ENCODE results near the gene AP2M1.
A peak's percentile ranks its signal among the peaks of the same experiment; 100 is the strongest.
"Not testable (repeated sequence)": the region's sequence is repeated elsewhere in the genome, so short reads cannot be mapped to it uniquely, and the experiment has no call there.

AP2M1 gene

GRCh38 chr3:184157206-184157605, 17.4 kb upstream of the AP2M1 start:
- DNase-seq (ENCODE audit: low spot score): no peak

DNA sequence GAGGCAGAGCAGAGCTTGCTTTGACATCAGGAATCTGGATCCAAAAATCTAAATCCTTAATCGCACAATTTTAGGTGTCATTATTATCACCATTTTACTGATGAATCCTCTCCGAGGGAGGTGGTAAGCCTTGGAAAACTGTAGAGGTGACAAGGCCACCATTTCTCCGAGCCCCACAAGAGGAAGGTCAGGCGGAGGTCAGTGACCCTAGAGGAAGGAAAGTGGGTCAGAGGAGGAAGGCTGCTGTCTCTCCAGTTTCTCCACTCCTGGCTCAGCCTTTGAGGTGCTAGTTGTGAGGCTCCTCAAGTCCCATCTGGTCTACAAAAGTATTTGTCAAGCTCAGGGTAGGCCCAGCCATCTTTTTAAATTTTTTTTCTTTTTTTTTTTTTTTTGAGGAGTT, 16.3 kb upstream of the AP2M1 start:
- no peak for DNase-seq (ENCODE audit: low spot score)

DNA sequence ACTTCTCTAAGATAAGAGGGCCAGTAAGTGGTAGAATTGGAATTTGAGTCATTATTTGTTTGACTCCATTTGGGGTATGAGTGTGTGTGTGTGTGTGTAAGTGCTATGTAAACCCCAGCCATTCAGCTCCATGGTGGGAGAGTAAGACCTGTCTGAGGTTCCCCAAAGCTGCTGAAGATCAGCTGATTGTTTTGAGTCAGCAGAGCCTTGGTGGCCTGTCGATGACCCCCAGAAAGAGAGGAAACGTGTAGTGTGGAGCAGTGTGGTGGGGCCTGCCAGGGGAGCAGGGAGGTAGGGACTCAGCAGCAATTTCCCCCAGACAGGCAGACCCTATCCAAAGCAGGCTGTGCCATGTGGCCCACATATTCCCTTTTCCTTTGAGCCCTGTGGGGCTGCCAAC, 14.2 kb upstream of the AP2M1 start:
- DNase-seq (ENCODE audit: low spot score): no peak

DNA sequence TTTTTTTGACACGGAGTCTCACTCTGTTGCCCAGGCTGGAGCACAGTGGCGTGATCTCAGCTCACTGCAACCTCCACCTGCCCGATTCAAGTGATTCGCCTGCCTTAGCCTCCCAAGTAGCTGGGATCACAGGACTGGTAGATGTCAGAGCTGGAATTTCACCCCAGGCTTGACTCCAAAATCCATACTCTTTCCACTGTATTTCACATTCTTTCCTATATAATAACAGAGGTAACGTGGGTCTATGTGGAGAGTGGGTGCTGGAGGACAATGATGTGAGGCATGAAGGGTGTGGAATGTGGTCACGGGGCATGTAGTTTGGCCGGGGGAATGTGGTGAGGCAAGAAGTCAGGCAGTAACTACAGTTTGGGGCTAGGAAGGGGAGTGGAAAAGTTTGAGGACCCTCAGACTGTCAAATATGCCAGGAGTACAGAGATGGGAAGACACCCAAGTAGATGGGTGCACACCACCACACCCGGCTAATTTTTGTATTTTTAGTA, 12.0 kb upstream of the AP2M1 start:
- DNase-seq (ENCODE audit: low spot score): not testable (repeated sequence)

DNA sequence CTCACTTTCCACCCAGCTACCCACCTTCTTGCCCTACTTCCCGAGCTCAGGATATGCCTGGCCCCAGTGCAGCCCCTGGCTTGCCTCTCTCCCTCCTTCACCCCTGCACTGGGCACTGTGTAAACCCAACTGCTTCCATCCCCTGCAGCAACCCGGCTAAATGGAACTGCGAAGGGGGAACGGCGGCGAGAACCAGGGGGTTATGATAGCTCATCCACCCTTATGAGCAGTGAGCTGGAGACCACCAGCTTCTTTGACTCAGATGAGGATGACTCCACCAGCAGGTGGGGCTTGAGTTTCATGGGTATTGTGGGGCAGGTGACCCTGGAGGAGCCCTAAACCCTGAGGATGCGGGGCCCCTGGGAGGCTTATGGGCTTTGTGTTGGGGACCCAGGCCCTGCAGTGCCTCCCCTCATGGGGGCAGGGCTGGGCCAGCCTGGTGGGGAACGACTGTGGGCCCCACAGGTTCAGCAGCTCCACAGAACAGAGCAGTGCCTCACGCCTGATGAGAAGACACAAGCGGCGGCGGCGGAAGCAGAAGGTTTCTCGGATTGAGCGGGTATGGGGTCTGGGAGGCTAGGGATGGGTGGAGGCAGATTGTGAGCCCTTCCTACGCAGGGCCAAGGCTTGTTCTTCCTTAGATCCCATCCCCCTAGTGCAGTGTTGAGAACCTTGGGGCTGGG, 9.9 kb upstream of the AP2M1 start:
- no peak for DNase-seq (ENCODE audit: low spot score)

DNA sequence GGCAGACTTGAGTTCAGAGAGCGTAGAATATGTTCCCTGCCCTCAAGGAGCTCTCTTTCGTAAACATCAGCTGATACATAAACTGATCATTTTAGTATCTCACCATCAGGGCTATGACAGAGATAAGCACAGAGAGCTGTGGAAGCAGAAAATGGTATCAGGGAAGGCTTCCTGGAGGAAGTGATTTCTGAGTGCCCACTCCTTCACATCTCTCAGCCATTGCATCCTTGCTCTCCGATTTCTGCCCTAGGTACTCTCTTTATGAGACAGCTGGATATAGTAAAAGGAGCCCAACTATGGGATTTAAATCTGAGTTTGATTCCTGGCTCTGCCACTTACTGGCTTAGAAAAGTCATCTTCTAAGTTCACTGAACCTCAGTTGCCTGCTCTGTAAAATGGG, 9.1 kb upstream of the AP2M1 start:
- no peak for DNase-seq (ENCODE audit: low spot score)

DNA sequence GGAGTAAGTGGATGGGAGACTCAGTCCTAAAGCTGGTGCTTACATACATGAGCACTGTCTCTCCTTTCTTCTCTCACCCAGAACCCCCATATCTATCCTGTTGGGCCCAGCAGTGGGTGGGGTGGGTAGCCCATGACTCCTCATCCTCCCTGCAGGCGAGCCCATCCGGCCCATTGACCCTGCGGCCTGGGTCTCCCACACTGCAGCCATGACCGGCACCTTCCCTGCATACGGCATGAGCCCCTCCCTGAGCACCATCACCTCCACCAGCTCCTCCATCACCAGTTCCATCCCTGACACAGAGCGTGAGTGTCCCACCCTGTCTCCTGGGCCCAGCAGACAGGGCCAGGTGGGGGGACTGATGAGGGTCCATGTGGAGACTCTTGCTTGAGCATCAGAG, 8.0 kb upstream of the AP2M1 start:
- DNase-seq (ENCODE audit: low spot score): no peak

- DNase-seq (ENCODE audit: low spot score): no peak
These were observed 6.9 kb upstream of the AP2M1 start for GRCh38 chr3:184167786-184168185.

- no peak for DNase-seq (ENCODE audit: low spot score)
These were observed 6.1 kb upstream of the AP2M1 start for GRCh38 chr3:184168363-184169120.

DNA sequence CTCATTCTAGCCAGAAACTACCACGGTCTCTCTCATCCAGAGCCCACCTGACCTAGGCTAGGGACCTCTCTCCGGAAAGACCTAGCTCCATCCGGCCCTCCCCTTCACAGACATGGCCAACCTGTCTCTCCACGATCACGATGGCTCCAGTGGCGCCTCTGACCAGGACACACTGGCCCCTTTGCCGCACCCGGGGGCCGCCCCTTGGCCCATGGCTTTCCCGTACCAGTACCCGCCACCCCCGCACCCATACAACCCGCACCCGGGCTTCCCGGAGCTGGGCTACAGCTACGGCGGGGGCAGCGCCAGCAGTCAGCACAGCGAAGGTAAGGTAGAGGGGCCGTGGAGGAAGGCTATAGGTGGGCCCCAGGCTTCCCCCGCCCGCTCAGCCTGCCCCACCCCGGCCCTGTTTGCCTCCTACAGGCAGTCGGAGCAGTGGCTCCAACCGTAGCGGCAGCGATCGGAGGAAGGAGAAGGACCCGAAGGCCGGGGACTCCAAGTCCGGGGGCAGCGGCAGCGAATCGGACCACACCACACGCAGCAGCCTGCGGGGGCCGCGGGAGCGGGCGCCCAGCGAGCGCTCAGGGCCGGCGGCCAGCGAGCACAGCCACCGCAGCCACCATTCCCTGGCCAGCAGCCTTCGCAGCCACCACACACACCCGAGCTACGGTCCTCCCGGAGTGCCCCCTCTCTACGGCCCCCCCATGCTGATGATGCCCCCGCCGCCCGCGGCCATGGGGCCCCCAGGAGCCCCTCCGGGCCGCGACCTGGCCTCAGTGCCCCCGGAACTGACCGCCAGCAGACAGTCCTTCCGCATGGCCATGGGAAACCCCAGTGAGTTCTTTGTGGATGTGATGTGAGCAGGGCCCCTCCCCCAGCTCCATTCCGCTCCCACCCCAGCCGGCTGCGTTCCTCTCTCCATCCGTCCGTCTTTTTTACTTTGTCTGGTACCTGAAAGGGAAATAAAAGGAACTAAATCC, 4.5 kb upstream of the AP2M1 start:
- no peak for DNase-seq (ENCODE audit: low spot score)

- DNase-seq (ENCODE audit: low spot score): no peak
These were observed 3.1 kb upstream of the AP2M1 start for GRCh38 chr3:184171562-184171961.

- no peak for DNase-seq (ENCODE audit: low spot score)
These were observed 1.8 kb upstream of the AP2M1 start for GRCh38 chr3:184172681-184173373.

- no peak for DNase-seq (ENCODE audit: low spot score)
These were observed 1.3 kb upstream of the AP2M1 start for GRCh38 chr3:184173374-184173722.

- DNase-seq (ENCODE audit: low spot score): no peak
These were observed 390 bp upstream of the AP2M1 start for GRCh38 chr3:184174284-184174645.

- DNase-seq (ENCODE audit: low spot score): no peak
These were observed 851 bp downstream of the AP2M1 start for GRCh38 chr3:184175506-184175905.

DNA sequence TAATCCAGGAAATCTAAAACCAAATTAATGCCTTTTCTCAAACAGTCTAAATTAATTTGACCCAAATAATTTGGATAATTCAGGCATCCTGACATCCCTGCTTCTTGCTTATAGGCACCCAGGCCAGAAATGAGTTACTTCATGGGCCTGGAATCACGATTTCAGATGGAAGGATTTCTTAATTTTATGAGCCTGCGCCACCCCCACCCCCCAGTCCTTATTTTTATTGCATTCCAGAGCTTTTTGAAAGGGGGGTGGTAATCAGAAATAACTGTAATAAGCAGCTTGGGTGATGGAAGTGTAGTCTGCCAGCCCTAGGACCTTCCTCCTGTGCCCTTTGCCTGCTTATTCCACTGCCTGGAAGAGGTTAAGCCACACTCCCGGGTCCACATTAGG, 1.3 kb downstream of the AP2M1 start:
- no peak for DNase-seq (ENCODE audit: low spot score)

DNA sequence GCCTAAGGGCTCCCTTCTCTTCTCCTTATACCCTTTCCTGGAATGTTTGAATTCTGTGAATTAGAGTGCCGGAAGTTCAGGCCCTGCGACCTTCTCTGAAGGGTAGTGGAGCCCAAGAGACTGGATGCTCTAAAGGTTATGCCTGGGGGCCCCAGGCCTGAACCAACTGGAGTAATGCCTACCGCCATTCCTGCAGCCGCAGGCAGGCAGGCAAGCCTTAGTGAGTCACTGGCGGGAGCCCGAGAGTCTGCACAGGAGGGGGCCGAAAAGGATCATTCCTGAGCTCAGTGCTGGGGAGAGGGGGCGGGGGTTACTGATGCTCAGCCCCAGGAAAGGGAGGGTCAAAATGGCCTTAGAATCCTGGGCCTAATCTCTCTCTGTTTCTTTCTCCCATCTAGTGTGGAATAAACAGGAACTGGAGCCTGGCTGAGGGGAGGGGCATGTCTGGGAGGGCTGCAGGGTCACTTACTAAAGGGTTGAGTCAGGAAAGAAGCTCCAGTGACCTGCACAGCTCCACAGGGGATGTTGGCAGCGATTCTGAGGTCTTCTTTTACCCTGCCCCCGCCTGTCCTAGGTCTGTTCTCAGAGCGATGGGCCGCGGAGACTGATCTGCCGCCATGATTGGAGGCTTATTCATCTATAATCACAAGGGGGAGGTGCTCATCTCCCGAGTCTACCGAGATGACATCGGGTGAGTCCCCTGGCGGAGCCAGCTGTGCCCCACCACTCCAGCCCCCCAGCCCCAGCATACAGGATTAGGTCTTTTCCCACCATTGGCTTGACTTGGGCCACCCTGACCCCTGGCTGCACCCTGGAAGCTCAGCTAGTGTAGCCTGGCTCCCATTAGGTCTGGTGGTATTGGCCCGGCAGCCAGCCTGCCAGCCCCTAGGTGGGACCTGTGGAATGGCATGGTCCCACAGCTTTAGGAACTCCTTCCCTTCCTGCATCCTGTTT, 2.0 kb downstream of the AP2M1 start:
- peak; percentile 65 for DNase-seq (ENCODE audit: low spot score)

GRCh38 chr3:184177331-184177731, 2.7 kb downstream of the AP2M1 start:
- peak; percentile 63 for DNase-seq (ENCODE audit: low spot score)

DNA sequence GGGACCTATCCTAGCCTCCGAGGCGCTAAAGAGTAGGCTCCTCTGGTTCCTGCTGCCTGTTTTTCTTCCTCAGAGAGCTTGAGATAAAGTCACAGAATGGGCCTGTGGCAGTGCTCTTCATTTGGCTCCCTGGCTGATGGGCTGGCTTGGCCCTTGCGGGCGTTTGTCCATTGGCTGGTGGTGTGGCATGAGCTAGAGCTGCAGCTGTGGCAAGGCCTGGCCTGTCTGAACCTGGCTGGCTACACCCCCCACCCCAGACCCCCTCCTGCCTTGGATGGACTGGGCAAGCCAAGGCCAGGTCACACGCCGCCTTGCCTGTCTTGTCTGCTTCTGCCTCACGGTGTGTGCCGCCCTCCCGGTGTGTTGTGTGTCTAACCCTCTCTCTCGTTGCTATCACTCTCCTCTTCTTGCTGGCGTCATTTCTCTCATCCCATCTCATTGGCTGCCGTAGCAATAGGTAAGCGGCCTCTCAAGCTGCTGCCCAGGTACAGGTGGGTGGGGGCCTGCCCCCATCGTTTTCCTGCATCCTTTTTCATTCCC, 3.2 kb downstream of the AP2M1 start:
- DNase-seq (ENCODE audit: low spot score): no peak

DNA sequence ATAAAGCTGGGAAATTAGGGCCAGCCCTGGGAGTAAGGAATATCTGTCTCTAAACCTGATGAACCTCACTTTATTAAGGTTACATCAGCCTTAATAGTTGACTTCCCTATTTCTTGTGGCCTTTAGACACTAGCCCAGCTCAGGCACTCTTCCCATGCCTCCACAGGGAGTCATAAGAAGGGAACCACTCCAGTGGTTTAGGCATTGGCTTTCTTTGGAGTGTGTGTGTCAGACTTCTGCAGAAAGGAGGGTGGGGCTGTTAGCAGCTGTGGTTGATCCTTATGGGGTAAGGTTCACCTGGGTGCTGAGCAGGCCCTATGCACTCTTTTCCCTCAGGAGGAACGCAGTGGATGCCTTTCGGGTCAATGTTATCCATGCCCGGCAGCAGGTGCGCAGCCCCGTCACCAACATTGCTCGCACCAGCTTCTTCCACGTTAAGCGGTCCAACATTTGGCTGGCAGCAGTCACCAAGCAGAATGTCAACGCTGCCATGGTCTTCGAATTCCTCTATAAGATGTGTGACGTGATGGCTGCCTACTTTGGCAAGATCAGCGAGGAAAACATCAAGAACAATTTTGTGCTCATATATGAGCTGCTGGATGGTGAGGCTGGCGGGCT, 4.0 kb downstream of the AP2M1 start:
- no peak for DNase-seq (ENCODE audit: low spot score)
